ENCODE measurements around the gene DRD2.

DRD2 gene

GRCh38 chr11:113387605-113388211, 87.5 kb downstream of the DRD2 start, which contains the start of gene ANKK1:
Gene ANKK1, plus strand, starts transcription at chr11:113387779. Its CDS starts 106 bp downstream, at chr11:113387885.
- peak; percentile 29 for TF ChIP-seq CTCF (IDR thresholded peaks at IDR 0.05; ENCODE audit: low read depth, low read length, missing control alignments)
- no peak within 1 kb of the TSS for H3K4me3 ChIP-seq (replicated peaks; ENCODE audit: low read depth, low read length)
- no peak for DNase-seq (ENCODE audit: extremely low read depth, low read depth)

GRCh38 chr11:113386866-113387265, 88.3 kb downstream of the DRD2 start:
- TF ChIP-seq CTCF (IDR thresholded peaks at IDR 0.05; ENCODE audit: low read depth, low read length, missing control alignments), result no peak
- no peak for DNase-seq (ENCODE audit: extremely low read depth, low read depth)
- H3K4me3 ChIP-seq (replicated peaks; ENCODE audit: low read depth, low read length), result no peak overlapping the region

GRCh38 chr11:113385749-113386148, 89.4 kb downstream of the DRD2 start:
- no peak overlapping the region for H3K4me3 ChIP-seq (replicated peaks; ENCODE audit: low read depth, low read length)
- DNase-seq (ENCODE audit: extremely low read depth, low read depth), result no peak
- TF ChIP-seq CTCF (IDR thresholded peaks at IDR 0.05; ENCODE audit: low read depth, low read length, missing control alignments), result no peak

GRCh38 chr11:113384551-113384950, 90.6 kb downstream of the DRD2 start:
- TF ChIP-seq CTCF (IDR thresholded peaks at IDR 0.05; ENCODE audit: low read depth, low read length, missing control alignments), result no peak
- DNase-seq (ENCODE audit: extremely low read depth, low read depth), result peak; percentile 90
- no peak overlapping the region for H3K4me3 ChIP-seq (replicated peaks; ENCODE audit: low read depth, low read length)

- no peak overlapping the region for H3K4me3 ChIP-seq (replicated peaks; ENCODE audit: low read depth, low read length)
- no peak for DNase-seq (ENCODE audit: extremely low read depth, low read depth)
- TF ChIP-seq CTCF (IDR thresholded peaks at IDR 0.05; ENCODE audit: low read depth, low read length, missing control alignments), result no peak
These were observed 93.1 kb downstream of the DRD2 start for GRCh38 chr11:113382121-113382520.

GRCh38 chr11:113378692-113379091, 96.5 kb downstream of the DRD2 start:
- H3K4me3 ChIP-seq (replicated peaks; ENCODE audit: low read depth, low read length), result no peak overlapping the region
- DNase-seq (ENCODE audit: extremely low read depth, low read depth), result no peak
- TF ChIP-seq CTCF (IDR thresholded peaks at IDR 0.05; ENCODE audit: low read depth, low read length, missing control alignments), result no peak

All from HFF-Myc (cell line).